ENCODE measurements around the gene NCDN. TPM values are rescaled to one million over a fixed set of nuclear protein-coding genes. Genes with fewer than 3 reads are reported as not detected.
"Not testable (repeated sequence)": the region's sequence is repeated elsewhere in the genome, so short reads cannot be mapped to it uniquely, and the experiment has no call there.

The NCDN gene
- total RNA-seq, 2 donors from 2014 or later, result 25.3 to 33.4 TPM

DNA sequence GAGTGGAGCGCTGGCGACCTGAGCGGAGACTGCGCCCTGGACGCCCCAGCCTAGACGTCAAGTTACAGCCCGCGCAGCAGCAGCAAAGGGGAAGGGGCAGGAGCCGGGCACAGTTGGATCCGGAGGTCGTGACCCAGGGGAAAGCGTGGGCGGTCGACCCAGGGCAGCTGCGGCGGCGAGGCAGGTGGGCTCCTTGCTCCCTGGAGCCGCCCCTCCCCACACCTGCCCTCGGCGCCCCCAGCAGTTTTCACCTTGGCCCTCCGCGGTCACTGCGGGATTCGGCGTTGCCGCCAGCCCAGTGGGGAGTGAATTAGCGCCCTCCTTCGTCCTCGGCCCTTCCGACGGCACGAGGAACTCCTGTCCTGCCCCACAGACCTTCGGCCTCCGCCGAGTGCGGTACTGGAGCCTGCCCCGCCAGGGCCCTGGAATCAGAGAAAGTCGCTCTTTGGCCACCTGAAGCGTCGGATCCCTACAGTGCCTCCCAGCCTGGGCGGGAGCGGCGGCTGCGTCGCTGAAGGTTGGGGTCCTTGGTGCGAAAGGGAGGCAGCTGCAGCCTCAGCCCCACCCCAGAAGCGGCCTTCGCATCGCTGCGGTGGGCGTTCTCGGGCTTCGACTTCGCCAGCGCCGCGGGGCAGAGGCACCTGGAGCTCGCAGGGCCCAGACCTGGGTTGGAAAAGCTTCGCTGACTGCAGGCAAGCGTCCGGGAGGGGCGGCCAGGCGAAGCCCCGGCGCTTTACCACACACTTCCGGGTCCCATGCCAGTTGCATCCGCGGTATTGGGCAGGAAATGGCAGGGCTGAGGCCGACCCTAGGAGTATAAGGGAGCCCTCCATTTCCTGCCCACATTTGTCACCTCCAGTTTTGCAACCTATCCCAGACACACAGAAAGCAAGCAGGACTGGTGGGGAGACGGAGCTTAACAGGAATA lies 19.7 kb downstream of the NCDN start:
- no peaks in the 10 kb centered on the region for H3K36me3 ChIP-seq (ENCODE audit: control insufficient read depth, insufficient read depth, low read length)
- peak; percentile 82 for DNase-seq
- no peak overlapping the region for H3K27ac ChIP-seq (ENCODE audit: low read depth, low read length)
- Mint-ChIP-seq H3K4me3 (peak overlapping the region; percentile 58), H3K36me3 (ENCODE audit: low read depth) (no peaks in the 10 kb centered on the region), H3K4me1 (peaks cover 11% of the 10 kb centered on the region), H3K27me3 (ENCODE audit: insufficient read depth) (peaks cover 73% of the 10 kb centered on the region), H3K9me3 (no peaks in the 10 kb centered on the region), H3K27ac (no peak overlapping the region)
- H3K9ac ChIP-seq (ENCODE audit: extremely low read depth, low read length, poor library complexity, severe bottlenecking), result no peak overlapping the region
- 21 to 22% methylated on average over 31 to 70 of the region's 70 CpGs for WGBS, 2 experiments (ENCODE audit: insufficient coverage in 1 of 2, insufficient read length in 1 of 2)
- H3K27me3 ChIP-seq (ENCODE audit: control insufficient read depth, insufficient read depth, low read length, poor library complexity, severe bottlenecking), result peaks cover 65% of the 10 kb centered on the region
- H3K4me3 ChIP-seq (ENCODE audit: low read length), result peak overlapping the region; percentile 40
- no peaks in the 10 kb centered on the region for H3K9me3 ChIP-seq (ENCODE audit: control insufficient read depth, low read length)
- no peaks in the 10 kb centered on the region for H3K4me1 ChIP-seq (ENCODE audit: control insufficient read depth, insufficient read depth, low read length)
- TF ChIP-seq, protein P1, sequence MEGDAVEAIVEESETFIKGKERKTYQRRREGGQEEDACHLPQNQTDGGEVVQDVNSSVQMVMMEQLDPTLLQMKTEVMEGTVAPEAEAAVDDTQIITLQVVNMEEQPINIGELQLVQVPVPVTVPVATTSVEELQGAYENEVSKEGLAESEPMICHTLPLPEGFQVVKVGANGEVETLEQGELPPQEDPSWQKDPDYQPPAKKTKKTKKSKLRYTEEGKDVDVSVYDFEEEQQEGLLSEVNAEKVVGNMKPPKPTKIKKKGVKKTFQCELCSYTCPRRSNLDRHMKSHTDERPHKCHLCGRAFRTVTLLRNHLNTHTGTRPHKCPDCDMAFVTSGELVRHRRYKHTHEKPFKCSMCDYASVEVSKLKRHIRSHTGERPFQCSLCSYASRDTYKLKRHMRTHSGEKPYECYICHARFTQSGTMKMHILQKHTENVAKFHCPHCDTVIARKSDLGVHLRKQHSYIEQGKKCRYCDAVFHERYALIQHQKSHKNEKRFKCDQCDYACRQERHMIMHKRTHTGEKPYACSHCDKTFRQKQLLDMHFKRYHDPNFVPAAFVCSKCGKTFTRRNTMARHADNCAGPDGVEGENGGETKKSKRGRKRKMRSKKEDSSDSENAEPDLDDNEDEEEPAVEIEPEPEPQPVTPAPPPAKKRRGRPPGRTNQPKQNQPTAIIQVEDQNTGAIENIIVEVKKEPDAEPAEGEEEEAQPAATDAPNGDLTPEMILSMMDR (conservative IDR thresholded peaks at IDR 0.05), result no peak

- DNase-seq, result no peak
- Mint-ChIP-seq H3K9me3 (no peaks in the 10 kb centered on the region), H3K4me3 (no peak overlapping the region), H3K27ac (no peak overlapping the region), H3K4me1 (peaks cover 11% of the 10 kb centered on the region), H3K36me3 (ENCODE audit: low read depth) (no peaks in the 10 kb centered on the region), H3K27me3 (ENCODE audit: insufficient read depth) (peaks cover 38% of the 10 kb centered on the region)
- Histone ChIP-seq H3K4me1 (ENCODE audit: control insufficient read depth, insufficient read depth, low read length) (no peaks in the 10 kb centered on the region), H3K9me3 (ENCODE audit: control insufficient read depth, low read length) (no peaks in the 10 kb centered on the region), H3K36me3 (ENCODE audit: control insufficient read depth, insufficient read depth, low read length) (no peaks in the 10 kb centered on the region), H3K4me3 (ENCODE audit: low read length) (no peak overlapping the region), H3K27ac (ENCODE audit: low read depth, low read length) (no peak overlapping the region), H3K9ac (ENCODE audit: extremely low read depth, low read length, poor library complexity, severe bottlenecking) (no peak overlapping the region), H3K27me3 (ENCODE audit: control insufficient read depth, insufficient read depth, low read length, poor library complexity, severe bottlenecking) (peaks cover 28% of the 10 kb centered on the region)
- 97% methylated on average over 4 of the region's 4 CpGs; no CpG with 5 or more reads in 1 of the 2 experiments for WGBS, 2 experiments (ENCODE audit: insufficient coverage in 1 of 2, insufficient read length in 1 of 2)
- TF ChIP-seq, protein P1 (conservative IDR thresholded peaks at IDR 0.05), result no peak
These were observed 23.4 kb downstream of the NCDN start for GRCh38 chr1:35580949-35581388.

DNA sequence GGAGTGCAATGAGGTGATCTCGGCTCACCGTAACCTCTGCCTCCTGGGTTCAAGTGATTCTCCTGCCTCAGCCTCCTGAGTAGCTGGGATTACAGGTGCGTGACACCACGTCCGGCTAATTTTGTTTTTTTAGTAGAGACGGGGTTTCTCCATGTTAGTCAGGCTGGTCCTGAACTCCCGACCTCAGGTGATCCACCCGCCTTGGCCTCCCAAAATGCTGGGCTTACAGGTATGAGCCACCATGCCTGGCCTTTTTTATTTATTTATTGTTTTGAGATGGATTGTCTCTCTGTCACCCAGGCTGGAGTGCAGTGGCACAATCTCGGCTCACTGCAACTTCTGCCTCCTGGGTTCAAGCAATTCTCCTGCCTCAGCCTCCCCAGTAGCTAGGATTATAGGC lies 24.0 kb downstream of the NCDN start:
- H3K27me3 ChIP-seq (ENCODE audit: control insufficient read depth, insufficient read depth, low read length, poor library complexity, severe bottlenecking), result peaks cover 22% of the 10 kb centered on the region
- not testable (repeated sequence) for H3K4me3 ChIP-seq (ENCODE audit: low read length); H3K27ac ChIP-seq (ENCODE audit: low read depth, low read length); H3K27ac Mint-ChIP-seq; H3K4me1 Mint-ChIP-seq; H3K9me3 ChIP-seq (ENCODE audit: control insufficient read depth, low read length); H3K9ac ChIP-seq (ENCODE audit: extremely low read depth, low read length, poor library complexity, severe bottlenecking); H3K9me3 Mint-ChIP-seq; H3K36me3 Mint-ChIP-seq (ENCODE audit: low read depth); H3K4me1 ChIP-seq (ENCODE audit: control insufficient read depth, insufficient read depth, low read length); H3K4me3 Mint-ChIP-seq; H3K36me3 ChIP-seq (ENCODE audit: control insufficient read depth, insufficient read depth, low read length); DNase-seq
- peaks cover 36% of the 10 kb centered on the region for H3K27me3 Mint-ChIP-seq (ENCODE audit: insufficient read depth)
- 94 to 96% methylated on average over 6 to 9 of the region's 9 CpGs for WGBS, 2 experiments (ENCODE audit: insufficient coverage in 1 of 2, insufficient read length in 1 of 2)

Measured in endodermal cell (in vitro differentiated cells).